Omental fat pad (tissue), 4 donors: ENCODE measurements around the gene CDK5R2. TPM values are rescaled to one million over a fixed set of nuclear protein-coding genes. Genes with fewer than 3 reads are reported as not detected.

Source experiments
- ATAC-seq: fragments of 150-250 bp; one replicate; pipeline ENCODE4 v1.9.1; 2016; ENCODE audit warnings: mild to moderate bottlenecking, moderate library complexity; ENCODE audit not compliant: low FRiP score
- DNase-seq: peaks from one replicate; pipeline ENCODE4 v3.0.0-alpha.2; 2019; ENCODE audit warnings: low spot score
- total RNA-seq, 4 donors: library from RNA; depleted of rRNA; stranded (reverse); fragments of >200 nt; gene quantifications; one replicate each; pipeline ENCODE4 v1.1.0, GENCODE V29; 2016
- TF ChIP-seq, protein P1 (sequence below), 3 donors: fragments of 450-650 bp; IDR thresholded peaks; one replicate each; pipeline ENCODE4 v1.5.1; 2016 to 2017; ENCODE audit warnings: antibody characterized with exemption in 3 of 3, mild to moderate bottlenecking in 3 of 3, moderate library complexity in 2 of 3

The CDK5R2 gene
- total RNA-seq, 4 donors from 2014 or later: not detected

DNA sequence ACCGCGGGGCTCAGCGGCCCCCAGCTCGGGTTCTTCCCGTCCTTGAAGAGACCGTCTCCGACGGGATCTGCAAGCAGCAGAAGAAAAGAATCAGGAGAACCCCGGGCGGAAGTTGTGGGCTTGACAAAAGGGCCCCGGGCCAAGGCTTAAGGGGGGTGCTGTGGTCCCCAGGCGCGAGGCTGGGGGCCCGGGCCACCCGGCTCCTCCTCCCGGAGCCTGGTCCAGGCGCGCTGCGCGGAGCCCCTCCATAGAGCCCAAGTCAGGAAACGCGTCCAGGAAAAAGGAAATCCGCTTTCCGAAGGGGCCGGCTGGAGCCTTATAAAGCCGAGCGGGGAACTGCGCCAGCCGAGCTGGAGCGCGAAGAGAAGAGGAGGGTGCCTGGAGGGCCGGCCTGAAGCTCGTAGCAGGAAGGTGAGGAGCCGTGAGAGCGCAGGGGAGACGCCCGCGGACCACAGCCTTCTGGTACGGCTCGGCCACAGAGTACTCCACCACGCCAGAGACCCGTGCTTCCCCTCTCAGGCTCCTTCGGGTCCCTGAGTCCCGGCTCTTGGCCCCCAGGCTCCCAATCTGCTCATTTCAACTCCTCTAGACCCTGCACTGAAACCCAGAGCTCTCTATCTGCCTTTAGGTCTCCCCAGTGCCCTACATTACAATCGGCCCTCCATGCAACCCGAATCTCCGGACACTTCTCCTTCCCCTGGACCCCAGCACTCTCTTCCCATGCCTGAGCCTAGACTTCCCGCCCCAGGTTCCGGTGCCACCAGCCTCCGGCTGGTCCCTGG lies 25.0 kb downstream of the CDK5R2 start:
- TF ChIP-seq, protein P1, sequence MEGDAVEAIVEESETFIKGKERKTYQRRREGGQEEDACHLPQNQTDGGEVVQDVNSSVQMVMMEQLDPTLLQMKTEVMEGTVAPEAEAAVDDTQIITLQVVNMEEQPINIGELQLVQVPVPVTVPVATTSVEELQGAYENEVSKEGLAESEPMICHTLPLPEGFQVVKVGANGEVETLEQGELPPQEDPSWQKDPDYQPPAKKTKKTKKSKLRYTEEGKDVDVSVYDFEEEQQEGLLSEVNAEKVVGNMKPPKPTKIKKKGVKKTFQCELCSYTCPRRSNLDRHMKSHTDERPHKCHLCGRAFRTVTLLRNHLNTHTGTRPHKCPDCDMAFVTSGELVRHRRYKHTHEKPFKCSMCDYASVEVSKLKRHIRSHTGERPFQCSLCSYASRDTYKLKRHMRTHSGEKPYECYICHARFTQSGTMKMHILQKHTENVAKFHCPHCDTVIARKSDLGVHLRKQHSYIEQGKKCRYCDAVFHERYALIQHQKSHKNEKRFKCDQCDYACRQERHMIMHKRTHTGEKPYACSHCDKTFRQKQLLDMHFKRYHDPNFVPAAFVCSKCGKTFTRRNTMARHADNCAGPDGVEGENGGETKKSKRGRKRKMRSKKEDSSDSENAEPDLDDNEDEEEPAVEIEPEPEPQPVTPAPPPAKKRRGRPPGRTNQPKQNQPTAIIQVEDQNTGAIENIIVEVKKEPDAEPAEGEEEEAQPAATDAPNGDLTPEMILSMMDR (IDR thresholded peaks at IDR 0.05): no peak
- no peak for ATAC-seq
- DNase-seq: no peak

- DNase-seq: no peak
- no peak for ATAC-seq
- TF ChIP-seq, protein P1 (IDR thresholded peaks at IDR 0.05): no peak
Observed at GRCh38 chr2:218985021-218985324, 25.5 kb downstream of the CDK5R2 start, which contains the start of gene FEV. Gene FEV, minus strand, starts transcription at chr2:218985184. Its CDS starts 109 bp downstream, at chr2:218985075.

DNA sequence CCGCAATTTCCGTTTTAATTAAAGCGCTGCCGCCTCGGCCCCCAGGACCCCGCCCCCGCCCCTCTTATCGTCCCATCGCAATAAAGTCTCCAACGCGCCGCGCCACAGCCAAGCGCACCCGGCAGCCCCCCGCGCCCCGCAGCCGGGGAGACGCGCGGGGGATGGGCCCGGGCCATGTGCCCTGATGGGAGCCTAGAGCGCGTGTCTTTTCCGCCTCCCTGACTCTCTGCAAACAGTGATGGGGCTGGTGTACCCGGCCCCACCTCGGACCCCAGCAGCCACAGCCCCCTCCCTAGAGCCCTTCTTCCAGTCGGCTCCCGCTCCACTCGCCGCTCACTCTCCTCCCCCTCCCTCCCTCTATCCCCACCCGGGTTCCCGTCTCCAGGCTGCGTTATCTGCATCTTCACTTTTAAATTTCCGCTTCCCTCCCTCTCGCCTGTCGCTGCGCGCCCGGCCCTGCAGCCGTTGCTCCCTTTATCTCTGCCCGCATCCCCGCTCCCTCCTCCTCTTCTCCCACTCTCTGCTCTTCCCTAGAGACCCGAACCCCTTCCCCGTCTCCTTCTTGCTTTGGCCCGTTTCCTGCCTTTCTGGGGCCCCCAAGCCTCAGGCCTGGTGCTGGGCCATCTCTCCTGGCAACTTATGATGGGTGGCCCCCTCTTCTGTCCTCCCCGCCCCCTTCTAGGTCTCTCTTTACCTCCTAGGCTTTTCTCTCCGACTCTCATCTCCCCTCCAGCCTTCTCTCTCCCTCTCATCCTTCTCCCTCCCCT lies 26.0 kb downstream of the CDK5R2 start:
- no peak for ATAC-seq
- no peak for DNase-seq

DNA sequence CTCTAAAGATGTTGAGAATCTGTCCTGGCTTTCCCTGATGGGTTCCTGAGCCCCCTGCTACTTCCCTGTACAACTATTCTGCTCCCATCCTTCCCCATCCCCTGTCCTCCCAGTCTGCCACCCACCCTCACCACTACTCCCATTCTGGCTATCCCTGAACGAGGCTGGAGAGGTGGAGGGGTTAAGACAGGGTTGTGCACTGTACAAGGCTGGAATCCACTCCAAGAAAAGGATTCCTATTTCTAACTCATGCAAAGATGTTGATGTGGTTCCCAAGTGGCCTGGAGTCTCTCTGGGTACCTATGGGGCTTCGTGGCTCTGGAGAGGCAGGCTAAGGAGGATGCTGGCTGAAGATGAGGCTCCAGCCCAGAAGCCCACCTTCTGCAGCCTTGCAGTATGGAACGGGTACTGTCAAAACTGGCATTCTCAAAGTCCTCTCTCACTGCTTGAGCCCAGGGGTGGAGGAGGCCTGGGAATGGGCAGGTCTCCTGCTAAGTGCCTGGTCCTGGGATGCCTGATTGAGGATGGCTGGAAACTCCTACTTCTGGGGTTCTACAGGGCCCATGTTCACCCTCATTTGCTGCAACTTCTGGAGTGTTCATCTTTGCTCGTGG lies 26.8 kb downstream of the CDK5R2 start:
- TF ChIP-seq, protein P1 (IDR thresholded peaks at IDR 0.05): no peak

More for the DNA sequence above, 26.0 kb downstream of the CDK5R2 start:
- TF ChIP-seq, protein P1 (IDR thresholded peaks at IDR 0.05): no peak

GRCh38 chr2:218988164-218988563 lies 28.7 kb downstream of the CDK5R2 start:
- TF ChIP-seq, protein P1 (IDR thresholded peaks at IDR 0.05): no peak
- DNase-seq (no peak), ATAC-seq (no peak)

More for the DNA sequence above, 26.8 kb downstream of the CDK5R2 start:
- DNase-seq: no peak
- ATAC-seq: no peak

GRCh38 chr2:218988650-218989049 lies 29.2 kb downstream of the CDK5R2 start:
- TF ChIP-seq, protein P1 (IDR thresholded peaks at IDR 0.05): no peak
- ATAC-seq (no peak), DNase-seq (no peak)
